H9 (cell line): ENCODE measurements around the gene THBS3. TPM values are rescaled to one million over a fixed set of nuclear protein-coding genes. Genes with fewer than 3 reads are reported as not detected.

ENCODE experiments used
- DNase-seq: peaks from one replicate; pipeline ENCODE4 v3.0.0-alpha.2; 2017
- H2AFZ ChIP-seq: one replicate; pipeline ENCODE4 v1.6.1; 2013; ENCODE audit warnings: mild to moderate bottlenecking, low read length, control low read depth, moderate library complexity
- H2AK5ac ChIP-seq: 2 replicates; pipeline ENCODE4 v1.6.1; 2013; ENCODE audit warnings: low read length, control low read depth, mixed read lengths; ENCODE audit not compliant: insufficient read length
- H2BK120ac ChIP-seq: one replicate; pipeline ENCODE4 v1.6.1; 2013; ENCODE audit warnings: low read depth, mild to moderate bottlenecking, low read length, control low read depth, inconsistent platforms; ENCODE audit not compliant: poor library complexity, severe bottlenecking
- H2BK12ac ChIP-seq: 2 replicates; pipeline ENCODE4 v1.6.1; 2013; ENCODE audit warnings: low read length, control low read depth, mixed read lengths, low read depth; ENCODE audit not compliant: insufficient read length
- H2BK15ac ChIP-seq: 2 replicates; pipeline ENCODE4 v1.6.1; 2013; ENCODE audit warnings: low read depth, low read length, control low read depth
- H2BK20ac ChIP-seq: one replicate; pipeline ENCODE4 v1.6.1; 2013; ENCODE audit warnings: low read depth, mild to moderate bottlenecking, low read length, control low read depth, inconsistent platforms; ENCODE audit not compliant: poor library complexity, severe bottlenecking
- H2BK5ac ChIP-seq: 2 replicates; pipeline ENCODE4 v1.6.1; 2013; ENCODE audit warnings: low read length, control low read depth, mixed read lengths; ENCODE audit not compliant: insufficient read length
- H3K14ac ChIP-seq: 2 replicates; pipeline ENCODE4 v1.6.1; 2013; ENCODE audit warnings: low read length, control low read depth; ENCODE audit not compliant: insufficient read depth
- H3K18ac ChIP-seq: 2 replicates; pipeline ENCODE4 v1.6.1; 2013; ENCODE audit warnings: low read depth, mild to moderate bottlenecking, mixed read lengths, low read length, control low read depth; ENCODE audit not compliant: insufficient read length
- H3K23ac ChIP-seq: 2 replicates; pipeline ENCODE4 v1.6.1; 2013; ENCODE audit warnings: low read length, control low read depth, mixed read lengths, low read depth; ENCODE audit not compliant: insufficient read length
- H3K23me2 ChIP-seq: 2 replicates; pipeline ENCODE4 v1.6.1; 2013; ENCODE audit warnings: low read depth, mild to moderate bottlenecking, mixed read lengths, low read length, control low read depth; ENCODE audit not compliant: insufficient read length, poor library complexity, severe bottlenecking
- H3K27ac ChIP-seq: 2 replicates; pipeline ENCODE4 v1.5.1; 2013; ENCODE audit warnings: low read length, control low read depth, mixed read lengths, low read depth; ENCODE audit not compliant: insufficient read length
- H3K27me3 ChIP-seq: 2 replicates; pipeline ENCODE4 v1.6.1; 2013; ENCODE audit warnings: low read length, control low read depth, inconsistent platforms; ENCODE audit not compliant: insufficient read depth
- H3K4ac ChIP-seq: 2 replicates; pipeline ENCODE4 v1.6.1; 2013; ENCODE audit warnings: low read depth, mild to moderate bottlenecking, control low read depth, inconsistent platforms, low read length, moderate library complexity
- H3K4me1 ChIP-seq: 2 replicates; pipeline ENCODE4 v1.6.1; 2013; ENCODE audit warnings: low read length, control low read depth, inconsistent platforms; ENCODE audit not compliant: insufficient read depth
- H3K4me2 ChIP-seq: 2 replicates; pipeline ENCODE4 v1.6.1; 2013; ENCODE audit warnings: low read length, control low read depth, mixed read lengths; ENCODE audit not compliant: insufficient read length, insufficient read depth
- H3K56ac ChIP-seq: 2 replicates; pipeline ENCODE4 v1.6.1; 2013; ENCODE audit warnings: low read depth, mild to moderate bottlenecking, mixed read lengths, low read length, control low read depth; ENCODE audit not compliant: insufficient read length
- H3K79me1 ChIP-seq: 2 replicates; pipeline ENCODE4 v1.6.1; 2013; ENCODE audit warnings: low read depth, mild to moderate bottlenecking, moderate library complexity, low read length, control low read depth, inconsistent platforms; ENCODE audit not compliant: insufficient read depth, poor library complexity, severe bottlenecking
- H3K79me2 ChIP-seq: 2 replicates; pipeline ENCODE4 v1.6.1; 2013; ENCODE audit warnings: low read length, control low read depth, inconsistent platforms; ENCODE audit not compliant: insufficient read depth
- H3K9ac ChIP-seq: 2 replicates; pipeline ENCODE4 v1.6.1; 2013; ENCODE audit warnings: low read length, control low read depth, mixed read lengths; ENCODE audit not compliant: insufficient read length; ENCODE audit errors: extremely low read depth
- H3K9me3 ChIP-seq: one replicate; pipeline ENCODE4 v1.6.1; 2013; ENCODE audit warnings: low read depth, low read length, inconsistent platforms; ENCODE audit not compliant: control insufficient read depth
- H3T11ph ChIP-seq: one replicate; pipeline ENCODE4 v1.6.1; 2013; ENCODE audit warnings: mild to moderate bottlenecking, low read length, control low read depth, inconsistent platforms
- H4K20me1 ChIP-seq: one replicate; pipeline ENCODE4 v1.6.1; 2013; ENCODE audit not compliant: control insufficient read depth, insufficient read length, insufficient read depth
- H4K5ac ChIP-seq: 2 replicates; pipeline ENCODE4 v1.6.1; 2013; ENCODE audit warnings: low read depth, mild to moderate bottlenecking, mixed read lengths, low read length, control low read depth; ENCODE audit not compliant: insufficient read length
- H4K8ac ChIP-seq: replicated peaks from 2 replicates; pipeline ENCODE4 v1.6.1; 2013; ENCODE audit warnings: low read length, control low read depth, mixed read lengths, low read depth; ENCODE audit not compliant: insufficient read length
- H4K91ac ChIP-seq: 2 replicates; pipeline ENCODE4 v1.6.1; 2013; ENCODE audit warnings: low read depth, mild to moderate bottlenecking, moderate library complexity, mixed read lengths, low read length, control low read depth; ENCODE audit not compliant: insufficient read length
- H3K27ac Mint-ChIP-seq, 3 experiments: 2 replicates in 2 of 3; 3 replicates in 1 of 3; pipeline ENCODE4 v1.8.0; 2020 to 2021; ENCODE audit warnings: mixed read lengths in 3 of 3, mild to moderate bottlenecking in 1 of 3, moderate library complexity in 1 of 3
- H3K27me3 Mint-ChIP-seq: 2 replicates; pipeline ENCODE4 v1.8.0; 2021; ENCODE audit warnings: low read depth, mild to moderate bottlenecking, moderate library complexity, mixed read lengths
- H3K36me3 Mint-ChIP-seq, 3 experiments: 2 replicates in 2 of 3; 3 replicates in 1 of 3; pipeline ENCODE4 v1.8.0; 2020 to 2021; ENCODE audit warnings: low read depth in 3 of 3, mixed read lengths in 3 of 3; ENCODE audit not compliant: insufficient read depth in 1 of 3
- H3K4me1 Mint-ChIP-seq, 2 experiments: 2 replicates each; pipeline ENCODE4 v1.8.0; 2020; ENCODE audit warnings: mixed read lengths in 2 of 2
- H3K4me3 Mint-ChIP-seq, 2 experiments: 2 replicates in 1 of 2; 3 replicates in 1 of 2; pipeline ENCODE4 v1.8.0; 2020 to 2021; ENCODE audit warnings: mild to moderate bottlenecking in 2 of 2, mixed read lengths in 2 of 2, moderate library complexity in 1 of 2
- H3K9me3 Mint-ChIP-seq, 2 experiments: 2 replicates in 1 of 2; 3 replicates in 1 of 2; pipeline ENCODE4 v1.8.0; 2020; ENCODE audit warnings: mild to moderate bottlenecking in 2 of 2, mixed read lengths in 2 of 2, moderate library complexity in 1 of 2
- CTCF ChIP-seq: fragments of 200-600 bp; sonication (generic); conservative IDR thresholded peaks from 3 replicates; pipeline ENCODE4 v1.8.0; 2021; ENCODE audit warnings: antibody characterized with exemption, mild to moderate bottlenecking
- WGBS: extraction: QIAGEN DNeasy Blood & Tissue Kit; methylation state at CpG from one replicate; pipeline ENCODE4 v1.1.7; 2013; ENCODE audit warnings: missing lambda C conversion rate, low lambda C conversion rate, mixed read lengths; ENCODE audit not compliant: insufficient read length; ENCODE audit errors: extremely low coverage; 5-methylcytosine and 5-hydroxymethylcytosine counted together
- total RNA-seq: library from RNA; stranded (reverse); gene quantifications from 2 replicates; pipeline ENCODE4 v1.2.1, GENCODE V29; 2021

The THBS3 gene
- total RNA-seq, 1 experiment from 2014 or later: 5.9 TPM

- H4K8ac ChIP-seq: no peak overlapping the region
- Mint-ChIP-seq H3K9me3 (no peaks in the 10 kb centered on the region; a peak in 1 of 5 replicates), H3K4me3 (no peak overlapping the region), H3K36me3 (peaks cover 60 to 90% (median 81%) of the 10 kb centered on the region in 3 experiments), H3K27me3 (peaks cover 2% of the 10 kb centered on the region), H3K4me1 (peaks cover 19 to 32% of the 10 kb centered on the region in 2 experiments), H3K27ac (peak overlapping the region in 2 of 3 experiments; percentile 28 to 68; a peak in 2 of 7 replicates)
- no peaks in the 10 kb centered on the region for H3K79me1 ChIP-seq
- peaks cover 5% of the 10 kb centered on the region for H4K20me1 ChIP-seq
- no peak overlapping the region for H3K27ac ChIP-seq
- no CpG with 5 or more reads among the region's 5 CpGs for WGBS
- H3K79me2 ChIP-seq: peaks cover 6% of the 10 kb centered on the region; the same call in 1 of the 2 replicates
- H3K14ac ChIP-seq: no peak overlapping the region
- no peak overlapping the region for H2BK5ac ChIP-seq
- H4K5ac ChIP-seq: no peak overlapping the region
- no peak overlapping the region for H3K4me2 ChIP-seq
- H3K9ac ChIP-seq: no peak overlapping the region
- no peak overlapping the region for H2BK15ac ChIP-seq
- H3K23ac ChIP-seq: no peak overlapping the region
- no peak overlapping the region for H2BK20ac ChIP-seq
- H2AK5ac ChIP-seq: no peak overlapping the region
- no peak overlapping the region for H3K18ac ChIP-seq
- no peak overlapping the region for H3K56ac ChIP-seq
- peaks cover 7% of the 10 kb centered on the region for H3K4me1 ChIP-seq
- no peak for DNase-seq
- H3T11ph ChIP-seq: no peak overlapping the region
- H4K91ac ChIP-seq: no peak overlapping the region
- no peak overlapping the region for H2AFZ ChIP-seq
- TF ChIP-seq CTCF: no peak
- H3K4ac ChIP-seq: no peak overlapping the region
- no peaks in the 10 kb centered on the region for H3K27me3 ChIP-seq
- no peak overlapping the region for H2BK120ac ChIP-seq
- H2BK12ac ChIP-seq: no peak overlapping the region
- H3K23me2 ChIP-seq: peaks cover 9% of the 10 kb centered on the region
- H3K9me3 ChIP-seq: no peaks in the 10 kb centered on the region
Measured at GRCh38 chr1:155200920-155201319, 6.8 kb downstream of the THBS3 start.
